Left ventricle myocardium inferior (tissue), 1 donor: ENCODE data around the gene RPS6KA5. TPM values are rescaled to one million over a fixed set of nuclear protein-coding genes. Genes with fewer than 3 reads are reported as not detected.

ENCODE experiments used
- DNase-seq: peaks from one replicate; pipeline ENCODE4 v3.0.0-alpha.2; 2020
- H3K27ac ChIP-seq: fragments of 200-600 bp; replicated peaks from 2 replicates; pipeline ENCODE4 v1.8.0; 2021
- H3K27me3 ChIP-seq: fragments of 200-600 bp; 2 replicates; pipeline ENCODE4 v1.8.0; 2021; ENCODE audit warnings: low read depth
- H3K36me3 ChIP-seq: fragments of 200-600 bp; 2 replicates; pipeline ENCODE4 v1.8.0; 2021
- H3K4me1 ChIP-seq: fragments of 200-600 bp; 2 replicates; pipeline ENCODE4 v1.8.0; 2021
- H3K4me3 ChIP-seq: fragments of 200-600 bp; 2 replicates; pipeline ENCODE4 v1.8.0; 2021; ENCODE audit warnings: mild to moderate bottlenecking, moderate library complexity
- H3K9me3 ChIP-seq: fragments of 200-600 bp; replicated peaks from 2 replicates; pipeline ENCODE4 v1.8.0; 2021
- intact Hi-C: fragments of 100-400 bp; cut with micrococcal nuclease; formaldehyde crosslinking; loops from one replicate; pipeline ENCODE4 v1.11.0; 2022
- total RNA-seq: library from RNA; stranded (reverse); fragmentation: NEBNext Ultra II Directional; extraction: Animal tissue kit (Norgen Biotek cat#: 25700); gene quantifications from one replicate; pipeline ENCODE4 v1.2.1, GENCODE V29; 2021
- TF ChIP-seq, protein P1 (sequence below): fragments of 200-600 bp; IDR thresholded peaks from 2 replicates; pipeline ENCODE4 v1.8.0; 2021; ENCODE audit warnings: antibody characterized with exemption, mild to moderate bottlenecking, borderline replicate concordance
- donor health status: DM: no; HTN: yes; CAD: no; lungs with severe emphysema.

The RPS6KA5 gene
- total RNA-seq, 1 donor from 2014 or later = 6.4 TPM

DNA sequence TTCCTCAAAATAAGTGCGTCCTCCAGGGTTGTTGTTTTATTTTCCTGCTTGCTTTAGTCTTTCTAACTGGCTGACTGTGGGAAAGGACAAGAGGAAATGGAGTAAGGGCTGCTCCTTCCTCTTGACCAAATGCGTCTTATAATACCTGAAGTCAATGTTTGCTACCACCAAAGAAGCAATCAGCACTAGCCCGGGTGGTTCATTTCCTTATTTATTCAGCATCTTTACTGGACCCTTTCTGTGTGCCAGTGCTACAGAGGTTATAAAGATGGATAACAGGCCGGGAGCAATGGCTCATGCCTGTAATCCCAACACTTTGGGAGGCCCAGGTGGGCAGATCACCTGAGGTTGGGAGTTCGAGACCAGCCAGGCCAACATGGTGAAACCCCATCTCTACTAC, 15.1 kb upstream of the RPS6KA5 start:
- DNase-seq = no peak

DNA sequence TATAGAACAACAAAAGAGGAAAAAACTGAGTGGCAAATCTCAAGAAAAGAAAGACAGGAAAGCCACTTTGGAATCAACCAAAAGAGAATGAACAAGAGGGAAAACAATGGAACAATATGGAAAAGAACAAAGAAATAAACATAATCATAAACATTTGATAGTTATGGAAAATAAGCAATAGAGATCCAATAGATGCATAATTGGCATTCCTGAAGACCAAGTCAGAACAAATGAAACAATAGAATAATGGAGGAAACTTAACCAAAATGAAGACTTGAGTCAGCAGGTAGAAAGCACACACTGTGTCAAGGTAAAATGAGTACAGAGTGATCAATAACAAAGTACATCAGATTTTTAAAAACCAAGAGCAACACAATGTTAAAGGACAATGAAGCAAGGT, 10.1 kb upstream of the RPS6KA5 start:
- intact Hi-C loops = no loop called here
- TF ChIP-seq, protein P1, sequence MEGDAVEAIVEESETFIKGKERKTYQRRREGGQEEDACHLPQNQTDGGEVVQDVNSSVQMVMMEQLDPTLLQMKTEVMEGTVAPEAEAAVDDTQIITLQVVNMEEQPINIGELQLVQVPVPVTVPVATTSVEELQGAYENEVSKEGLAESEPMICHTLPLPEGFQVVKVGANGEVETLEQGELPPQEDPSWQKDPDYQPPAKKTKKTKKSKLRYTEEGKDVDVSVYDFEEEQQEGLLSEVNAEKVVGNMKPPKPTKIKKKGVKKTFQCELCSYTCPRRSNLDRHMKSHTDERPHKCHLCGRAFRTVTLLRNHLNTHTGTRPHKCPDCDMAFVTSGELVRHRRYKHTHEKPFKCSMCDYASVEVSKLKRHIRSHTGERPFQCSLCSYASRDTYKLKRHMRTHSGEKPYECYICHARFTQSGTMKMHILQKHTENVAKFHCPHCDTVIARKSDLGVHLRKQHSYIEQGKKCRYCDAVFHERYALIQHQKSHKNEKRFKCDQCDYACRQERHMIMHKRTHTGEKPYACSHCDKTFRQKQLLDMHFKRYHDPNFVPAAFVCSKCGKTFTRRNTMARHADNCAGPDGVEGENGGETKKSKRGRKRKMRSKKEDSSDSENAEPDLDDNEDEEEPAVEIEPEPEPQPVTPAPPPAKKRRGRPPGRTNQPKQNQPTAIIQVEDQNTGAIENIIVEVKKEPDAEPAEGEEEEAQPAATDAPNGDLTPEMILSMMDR = no peak
- no peaks in the 10 kb centered on the region for H3K27me3 ChIP-seq

More for the DNA sequence above, 15.1 kb upstream of the RPS6KA5 start:
- no peaks in the 10 kb centered on the region for H3K4me1 ChIP-seq
- H3K9me3 ChIP-seq = no peaks in the 10 kb centered on the region
- intact Hi-C loops = no loop called here
- TF ChIP-seq, protein P1 = no peak
- H3K4me3 ChIP-seq = no peak overlapping the region
- no peaks in the 10 kb centered on the region for H3K36me3 ChIP-seq
- H3K27me3 ChIP-seq = no peaks in the 10 kb centered on the region
- H3K27ac ChIP-seq = no peak overlapping the region

DNA sequence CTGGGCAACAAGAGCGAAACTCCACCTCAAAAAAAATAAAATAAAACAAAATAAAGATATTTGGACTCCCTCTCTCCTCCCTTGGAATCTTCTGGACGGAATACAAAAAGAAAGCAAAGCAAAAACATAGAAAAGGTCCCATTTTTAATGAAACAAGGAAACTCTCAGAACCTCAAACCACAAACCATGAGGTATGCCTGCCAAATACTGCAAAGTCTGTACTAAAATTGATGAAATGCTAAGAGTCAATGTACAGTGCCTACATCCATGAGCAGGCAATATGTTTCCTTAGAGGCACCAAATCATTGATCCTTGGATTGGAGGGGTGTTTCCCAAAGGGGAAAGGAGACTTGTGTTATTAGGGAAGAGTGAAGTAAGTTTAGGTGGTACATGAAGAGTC, 8.2 kb upstream of the RPS6KA5 start:
- H3K4me1 ChIP-seq = peaks cover 13% of the 10 kb centered on the region
- H3K4me3 ChIP-seq = no peak overlapping the region
- no peaks in the 10 kb centered on the region for H3K9me3 ChIP-seq
- intact Hi-C loops = no loop called here
- H3K36me3 ChIP-seq = no peaks in the 10 kb centered on the region
- H3K27me3 ChIP-seq = no peaks in the 10 kb centered on the region
- no peak for DNase-seq
- H3K27ac ChIP-seq = no peak overlapping the region
- TF ChIP-seq, protein P1 = no peak

More for the DNA sequence above, 10.1 kb upstream of the RPS6KA5 start:
- no peak overlapping the region for H3K27ac ChIP-seq
- no peak overlapping the region for H3K4me3 ChIP-seq
- no peaks in the 10 kb centered on the region for H3K9me3 ChIP-seq
- H3K36me3 ChIP-seq = no peaks in the 10 kb centered on the region
- peaks cover 5% of the 10 kb centered on the region for H3K4me1 ChIP-seq
- no peak for DNase-seq

DNA sequence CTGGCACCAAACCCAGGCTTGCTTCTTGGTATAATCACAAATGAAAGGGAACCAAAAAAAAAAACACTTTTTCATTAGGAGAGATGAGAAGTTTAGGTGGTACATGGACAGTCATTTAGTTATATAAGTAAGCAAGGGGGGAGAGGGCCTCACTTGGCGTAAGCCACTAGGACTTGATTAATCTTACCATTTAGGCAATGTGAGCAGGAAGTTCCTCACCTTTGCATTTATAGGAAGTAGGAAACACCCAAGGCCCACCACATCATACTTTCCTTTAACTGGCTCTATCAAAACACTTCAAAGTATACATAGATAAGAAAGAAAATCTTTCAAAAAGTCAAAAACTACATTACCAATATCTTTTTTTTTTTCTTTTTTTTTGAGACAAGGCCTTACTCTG, 6.7 kb upstream of the RPS6KA5 start:
- Histone ChIP-seq H3K27me3 (no peaks in the 10 kb centered on the region), H3K27ac (no peak overlapping the region), H3K4me1 (peaks cover 14% of the 10 kb centered on the region), H3K9me3 (no peaks in the 10 kb centered on the region), H3K36me3 (no peaks in the 10 kb centered on the region), H3K4me3 (no peak overlapping the region)
- no peak for DNase-seq
- TF ChIP-seq, protein P1 = no peak
- intact Hi-C loops = no loop called here

DNA sequence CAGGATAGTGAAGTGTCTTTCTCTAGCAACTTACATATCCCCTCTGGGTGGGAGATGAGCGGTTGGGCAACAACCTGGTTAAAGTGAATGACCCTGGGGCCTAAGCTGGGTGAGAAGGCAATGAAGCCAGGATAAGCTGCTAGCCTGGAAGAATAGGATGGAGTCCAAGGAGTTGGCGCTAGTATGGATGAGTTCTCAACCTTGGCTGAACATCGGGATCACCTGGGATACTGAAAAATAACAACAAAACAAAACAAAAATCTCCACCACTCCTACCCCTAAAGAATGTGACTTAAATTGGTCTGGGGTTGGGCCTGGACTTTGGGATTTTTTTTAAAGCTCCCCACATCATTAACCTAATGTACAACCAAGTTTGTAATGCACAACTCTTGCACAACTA, 4.8 kb upstream of the RPS6KA5 start:
- TF ChIP-seq, protein P1 = no peak
- H3K27ac ChIP-seq = no peak overlapping the region
- no peaks in the 10 kb centered on the region for H3K36me3 ChIP-seq

DNA sequence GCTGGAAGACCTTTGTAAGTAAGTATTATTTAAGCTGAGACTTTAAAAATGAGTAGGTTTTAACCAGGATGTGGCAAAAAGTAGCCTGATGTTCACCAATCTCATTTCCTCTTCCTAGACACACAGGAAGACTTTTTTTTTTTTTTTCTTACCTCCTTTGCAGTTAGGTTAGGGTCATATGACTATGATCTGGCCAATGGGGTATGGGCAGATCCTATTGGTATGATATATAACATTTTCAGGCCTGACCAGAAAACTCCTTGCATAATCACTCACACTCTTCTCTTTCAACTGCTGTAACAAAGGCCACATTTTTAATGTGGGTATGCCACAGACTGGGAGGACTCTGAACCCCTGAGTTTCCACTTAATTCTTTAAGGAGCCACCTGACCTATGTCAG, 2.7 kb upstream of the RPS6KA5 start:
- peaks cover 40% of the 10 kb centered on the region for H3K4me1 ChIP-seq
- no peaks in the 10 kb centered on the region for H3K9me3 ChIP-seq
- TF ChIP-seq, protein P1 = no peak
- no peak overlapping the region for H3K27ac ChIP-seq
- no peaks in the 10 kb centered on the region for H3K27me3 ChIP-seq
- H3K4me3 ChIP-seq = no peak overlapping the region
- intact Hi-C loops = no loop called here
- H3K36me3 ChIP-seq = no peaks in the 10 kb centered on the region
- DNase-seq = no peak

More for the DNA sequence above, 4.8 kb upstream of the RPS6KA5 start:
- H3K4me3 ChIP-seq = no peak overlapping the region
- H3K9me3 ChIP-seq = no peaks in the 10 kb centered on the region
- intact Hi-C loops = no loop called here
- no peak for DNase-seq
- peaks cover 27% of the 10 kb centered on the region for H3K4me1 ChIP-seq
- no peaks in the 10 kb centered on the region for H3K27me3 ChIP-seq
